HG03457 (cell line): ENCODE results near the gene GCH1.
A peak's percentile ranks its signal among the peaks of the same experiment; 100 is the strongest.
"Not testable (repeated sequence)": the region's sequence is repeated elsewhere in the genome, so short reads cannot be mapped to it uniquely, and the experiment has no call there.

ENCODE experiments used
- ATAC-seq: cut with Tn5 transposase; IDR thresholded peaks from one replicate; pipeline ENCODE4 v1.9.1; 2021; ENCODE audit warnings: moderate number of reproducible peaks; ENCODE audit not compliant: unreplicated experiment

The GCH1 gene

DNA sequence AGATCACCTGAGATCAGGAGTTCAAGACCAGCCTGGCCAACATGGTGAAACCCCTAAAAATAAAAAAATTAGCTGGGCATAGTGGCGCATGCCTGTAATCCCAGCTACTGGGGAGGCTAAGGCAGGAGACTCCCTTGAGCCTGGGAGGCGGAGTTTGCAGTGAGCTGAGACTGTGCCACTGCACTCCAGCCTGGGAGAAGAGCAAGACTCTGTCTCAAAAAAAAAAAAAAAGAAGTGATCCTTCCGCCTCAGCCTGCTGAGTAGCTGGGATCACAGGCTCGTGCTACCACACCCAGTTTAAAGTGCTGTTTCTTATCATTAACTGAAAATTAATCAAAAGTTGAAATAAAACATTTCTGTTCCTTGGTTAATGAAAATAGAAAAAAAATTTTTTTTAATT lies 6.3 kb upstream of the GCH1 start:
- ATAC-seq, result not testable (repeated sequence)

DNA sequence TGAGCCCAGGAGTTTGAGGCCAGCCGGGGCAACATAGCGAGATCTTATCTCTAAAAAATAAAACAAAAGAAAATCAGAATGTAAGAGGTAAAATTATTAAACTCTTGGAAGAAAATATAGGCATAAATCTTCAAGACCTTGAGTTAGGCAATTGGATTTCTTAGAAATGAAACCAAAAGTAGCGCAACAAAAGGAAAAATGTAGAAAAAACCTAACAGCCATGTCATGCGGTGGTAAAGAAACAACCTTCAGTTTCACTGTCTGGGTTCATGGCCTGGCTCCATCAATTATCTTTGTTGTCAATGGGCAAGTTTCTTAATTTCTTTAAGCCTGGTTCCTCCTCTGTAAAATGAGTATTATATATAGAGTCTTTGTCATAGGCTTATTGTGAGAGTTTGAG lies 5.6 kb upstream of the GCH1 start:
- ATAC-seq, result no peak

DNA sequence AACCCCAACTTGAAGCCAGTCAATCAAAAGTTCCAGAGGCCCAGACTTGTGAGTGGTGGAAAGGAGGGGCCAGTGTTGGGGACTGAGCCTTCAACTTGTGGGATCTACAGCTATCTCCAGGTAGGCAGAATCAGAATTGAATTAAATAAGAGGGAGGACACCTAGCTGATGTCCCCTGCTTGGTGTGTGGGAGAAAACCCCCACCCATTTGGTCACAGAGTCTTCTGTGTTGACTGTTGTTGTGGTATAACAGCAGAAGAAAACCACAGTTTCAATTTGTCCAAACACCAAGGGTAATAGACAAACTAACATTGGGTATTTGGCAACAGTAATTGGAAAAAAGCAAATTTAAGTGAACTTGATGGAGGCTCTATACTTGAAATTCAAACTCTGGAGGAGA lies 3.4 kb upstream of the GCH1 start:
- ATAC-seq, result no peak

DNA sequence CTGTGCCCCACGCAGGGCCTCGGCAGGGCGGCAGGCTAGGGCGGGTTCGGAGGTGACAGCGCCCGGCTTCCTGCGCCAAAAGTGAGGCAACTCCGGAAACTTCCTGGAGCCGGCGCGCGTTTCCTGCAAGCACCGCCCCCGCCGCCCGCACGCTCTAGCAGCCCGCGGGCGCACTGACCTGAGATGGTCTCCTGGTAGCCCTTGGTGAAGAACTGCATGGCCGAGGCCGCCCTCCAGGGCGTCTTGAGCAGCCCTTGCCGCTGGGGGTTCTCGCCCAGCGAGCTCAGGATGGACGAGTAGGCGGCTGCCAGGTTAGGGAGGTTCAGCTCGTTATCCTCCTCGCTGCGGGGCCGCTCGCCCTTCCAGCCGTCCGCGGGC lies 494 bp downstream of the GCH1 start:
- peak; percentile 35 for ATAC-seq

DNA sequence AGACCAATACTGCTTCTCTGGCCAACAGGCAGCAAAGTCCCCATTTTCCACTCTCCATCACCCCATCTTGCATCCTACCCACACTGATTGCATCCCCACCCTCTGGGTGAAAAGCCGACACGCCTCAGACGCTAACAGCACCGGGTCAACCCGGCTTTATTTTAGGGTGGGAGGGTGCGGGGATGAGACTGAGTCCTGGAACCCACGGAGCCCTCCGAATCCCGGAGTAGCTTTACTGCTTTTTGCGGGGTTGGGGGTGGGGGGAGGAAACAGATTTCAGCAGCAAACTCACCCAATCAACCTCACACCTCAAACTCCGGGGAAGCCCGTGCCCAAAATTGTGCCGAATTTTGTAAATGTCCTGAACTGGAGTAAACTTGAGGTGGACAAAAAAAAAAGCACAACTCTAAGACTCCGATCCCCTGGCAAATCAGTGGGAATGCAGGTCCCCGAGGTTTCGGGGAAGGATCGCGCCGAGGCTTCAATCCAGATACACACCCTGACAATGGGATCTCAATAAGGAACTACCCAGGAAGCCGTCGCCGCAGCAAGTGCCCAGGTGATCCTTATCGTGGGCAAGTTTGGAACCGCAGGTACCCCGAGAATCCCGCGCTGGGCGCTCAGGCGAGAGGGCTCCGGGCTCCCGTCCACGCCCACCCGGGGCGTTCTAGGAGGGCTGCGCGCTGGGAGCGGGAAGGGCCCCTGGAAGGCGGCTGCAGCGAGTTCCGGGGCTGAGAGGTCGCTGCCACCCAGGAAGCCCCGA lies 1.1 kb downstream of the GCH1 start:
- ATAC-seq, result peak; percentile 15

DNA sequence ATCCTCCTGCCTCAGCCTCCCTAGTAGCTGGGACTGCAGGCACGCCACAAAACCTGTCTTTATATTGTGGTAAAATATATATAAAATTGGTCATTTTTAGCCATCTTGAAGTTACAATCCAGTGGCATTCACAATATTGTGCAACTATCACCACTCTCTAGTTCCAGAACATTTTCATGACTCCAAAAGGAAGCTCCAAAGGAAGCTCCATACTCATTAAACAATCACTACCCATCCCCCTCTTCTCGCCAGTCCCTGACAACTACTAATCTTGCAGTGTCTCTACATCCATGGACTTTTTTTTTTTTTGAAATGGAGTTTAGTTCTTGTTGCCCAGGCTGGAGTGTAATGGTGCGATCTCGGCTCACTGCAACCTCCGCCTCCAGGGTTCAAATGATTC lies 3.1 kb downstream of the GCH1 start:
- no peak for ATAC-seq

DNA sequence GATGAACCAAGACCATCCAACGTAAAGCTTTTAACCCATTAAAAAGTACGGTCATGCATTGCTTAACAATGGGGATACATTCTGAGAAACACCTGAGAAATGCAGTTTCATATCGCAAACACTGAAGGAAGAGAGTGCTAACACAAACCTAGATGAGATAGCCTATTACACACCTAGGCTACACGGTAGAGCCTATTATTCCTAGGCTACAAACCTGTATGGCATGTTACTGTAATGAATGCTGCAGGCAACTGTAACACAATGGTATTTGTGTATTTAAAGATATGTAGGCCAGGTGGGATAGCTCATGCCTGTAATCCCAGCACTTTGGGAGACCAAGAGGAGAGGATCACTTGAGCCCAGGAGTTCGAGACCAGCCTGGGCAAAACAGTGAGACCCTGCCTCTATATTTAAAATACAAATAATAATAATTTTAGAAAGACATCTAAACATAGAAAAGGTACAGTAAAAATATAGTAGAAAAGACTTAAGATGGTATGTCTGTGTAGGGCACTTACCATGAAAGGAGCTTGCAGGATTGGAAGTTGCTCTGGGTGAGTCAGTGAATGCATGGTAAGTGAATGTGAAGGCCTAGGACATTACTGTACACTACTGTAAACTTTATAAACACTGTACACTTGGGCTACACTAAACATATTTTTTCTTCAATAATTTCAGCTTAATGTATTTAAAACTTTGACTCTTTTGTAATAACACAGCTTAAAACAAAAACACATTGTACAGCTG lies 4.6 kb downstream of the GCH1 start:
- ATAC-seq, result not testable (repeated sequence)

DNA sequence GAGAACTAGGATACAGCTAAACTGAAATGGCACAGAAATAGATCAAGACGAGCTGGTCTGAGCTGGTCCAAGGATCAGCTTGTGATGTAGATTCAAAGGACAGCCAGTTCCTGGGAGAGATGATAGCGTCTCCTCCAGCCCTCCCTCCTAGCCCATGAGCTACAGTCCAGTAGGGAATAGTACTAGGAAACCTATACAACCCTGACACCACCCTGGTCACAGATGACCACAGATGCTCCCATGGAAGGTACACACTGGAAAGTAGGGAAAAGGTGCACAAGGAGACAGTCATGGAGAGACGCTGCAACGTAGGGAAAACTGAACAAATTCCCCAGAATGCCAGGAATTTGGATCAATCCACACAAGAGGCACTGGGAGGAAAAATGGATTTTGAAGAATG lies 6.9 kb downstream of the GCH1 start:
- ATAC-seq, result no peak

DNA sequence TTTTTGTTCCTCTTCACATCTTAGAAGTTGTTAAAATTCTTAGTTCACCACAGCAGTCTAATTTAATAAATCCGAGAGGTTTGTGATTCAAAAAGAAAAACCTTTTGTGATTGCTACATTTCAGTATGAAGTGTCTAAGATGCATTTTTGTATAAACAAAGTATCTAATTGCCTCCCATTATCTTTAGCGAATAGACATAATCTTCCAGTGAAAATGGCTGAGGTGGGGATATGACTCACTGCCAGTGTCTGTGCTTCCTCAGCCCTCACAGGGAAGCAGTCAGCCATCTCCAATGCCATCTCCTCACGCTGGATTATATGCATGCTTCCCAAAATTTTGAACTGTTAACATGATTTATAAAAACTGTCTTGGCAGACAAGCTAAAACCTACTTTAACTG lies 7.6 kb downstream of the GCH1 start:
- ATAC-seq, result no peak

DNA sequence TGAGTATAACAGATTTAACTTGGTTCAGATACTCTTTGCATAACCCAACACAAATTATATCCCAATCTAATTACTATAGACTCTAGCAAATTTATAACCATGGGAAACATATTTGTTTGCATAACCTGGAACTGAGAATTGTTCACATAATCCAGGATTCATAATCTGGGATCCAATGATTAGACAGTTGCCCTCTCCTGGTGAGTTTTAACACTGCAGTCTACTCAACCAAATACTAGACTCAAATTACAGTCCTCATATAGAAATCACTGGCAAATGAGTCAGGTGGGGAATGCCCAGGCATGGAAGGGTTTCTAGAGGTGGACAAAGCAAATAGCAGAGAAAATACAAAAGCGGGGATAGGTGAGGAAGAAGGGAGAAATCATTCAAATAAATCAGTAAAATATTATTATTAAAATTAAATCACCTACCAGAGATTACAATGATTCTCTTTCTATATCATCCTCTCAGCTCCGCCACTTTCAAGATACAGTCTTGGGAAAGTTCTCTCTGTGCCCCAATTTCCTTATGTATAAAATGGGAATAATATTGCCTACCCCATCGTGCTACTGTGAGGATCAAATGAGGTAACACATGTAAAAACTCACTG lies 9.4 kb downstream of the GCH1 start:
- no peak for ATAC-seq

DNA sequence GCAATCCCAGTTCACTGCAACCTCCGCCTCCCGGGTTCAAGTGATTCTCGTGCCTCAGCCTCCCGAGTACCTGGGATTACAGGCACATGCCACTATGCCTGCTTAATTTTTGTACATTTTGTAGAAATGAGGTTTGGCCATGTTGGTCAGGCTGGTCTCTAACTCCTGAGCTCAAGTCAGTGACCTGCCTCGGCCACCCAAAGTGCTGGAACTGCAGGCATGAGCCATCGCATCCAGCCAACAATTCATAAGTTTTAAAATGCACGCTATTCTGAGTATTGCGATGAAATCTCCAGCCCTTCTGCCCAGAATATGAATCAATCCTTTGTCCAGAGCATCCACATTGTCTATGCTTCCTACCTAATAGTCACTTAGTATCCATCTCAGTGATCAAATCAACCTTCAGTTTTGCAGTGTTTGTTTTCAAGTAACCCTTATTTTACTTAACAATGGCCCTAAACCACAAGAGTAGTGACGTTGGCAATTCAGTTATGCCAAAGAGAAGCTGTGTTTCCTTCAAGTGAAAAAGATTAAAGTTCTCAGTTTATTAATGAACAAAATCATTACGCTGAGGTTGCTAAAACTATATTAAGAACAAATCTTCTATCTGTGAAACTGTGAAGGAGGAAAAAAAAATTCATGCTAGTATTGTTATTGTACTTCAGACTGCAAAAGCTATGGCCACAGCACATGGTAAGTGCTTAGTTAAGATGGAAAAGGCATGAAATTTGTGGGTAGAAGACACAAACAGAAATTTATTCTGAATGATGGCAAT lies 11.0 kb downstream of the GCH1 start:
- ATAC-seq, result no peak

DNA sequence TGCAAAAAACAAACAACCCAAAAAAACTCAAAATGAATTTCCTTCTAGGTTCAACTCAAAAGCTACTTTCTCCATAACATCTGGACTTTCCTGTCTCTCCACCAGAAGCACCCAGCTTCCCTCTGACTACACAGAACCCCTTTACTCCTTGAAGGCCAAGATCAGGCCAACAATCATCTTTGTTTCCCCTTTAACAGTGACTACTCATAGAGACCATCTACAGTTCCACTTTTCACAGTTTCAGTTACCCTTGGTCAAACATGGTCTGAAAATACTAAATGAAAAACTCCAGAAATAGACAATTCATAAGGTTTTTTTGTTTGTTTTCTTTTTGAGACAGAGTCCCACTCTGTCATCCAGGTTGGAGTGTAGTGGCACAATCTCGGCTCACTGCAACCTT lies 11.8 kb downstream of the GCH1 start:
- peak; percentile 52 for ATAC-seq

DNA sequence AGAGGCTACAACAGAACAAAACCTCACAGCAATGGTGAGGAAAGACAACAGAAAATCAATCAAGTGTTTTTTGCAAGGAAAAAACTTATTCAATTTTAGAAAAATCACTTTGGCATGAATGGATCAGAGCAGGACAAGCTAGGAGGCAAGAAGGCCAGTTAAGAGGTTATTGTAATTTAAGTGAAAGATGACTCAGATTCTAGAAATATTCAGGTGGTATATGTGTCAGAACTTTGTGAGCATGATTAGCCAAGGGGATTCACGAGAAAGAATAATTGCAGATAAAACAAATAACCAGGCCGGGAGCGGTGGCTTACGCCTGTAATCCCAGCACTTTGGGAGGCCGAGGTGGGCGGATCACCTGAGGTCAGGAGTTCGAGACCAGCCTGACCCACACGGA lies 12.7 kb downstream of the GCH1 start:
- ATAC-seq, result no peak

DNA sequence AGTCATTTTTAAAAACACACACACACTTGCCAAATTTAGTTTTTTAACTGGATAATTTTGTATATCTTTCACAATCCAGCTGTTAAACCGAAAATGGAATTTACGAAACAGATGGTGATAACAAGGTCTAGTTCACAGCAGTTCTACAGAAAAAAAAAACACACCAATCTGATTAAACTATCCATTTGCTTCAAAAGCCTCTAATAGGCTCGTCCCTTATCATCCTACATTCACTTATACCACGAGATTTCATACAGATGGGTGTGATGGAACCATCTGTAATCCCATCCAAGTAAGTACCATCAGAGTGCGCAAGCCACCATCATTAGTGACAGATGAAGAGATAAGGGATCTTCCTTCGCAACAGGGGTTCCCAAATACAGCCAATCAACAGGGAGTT lies 20.1 kb downstream of the GCH1 start:
- no peak for ATAC-seq

DNA sequence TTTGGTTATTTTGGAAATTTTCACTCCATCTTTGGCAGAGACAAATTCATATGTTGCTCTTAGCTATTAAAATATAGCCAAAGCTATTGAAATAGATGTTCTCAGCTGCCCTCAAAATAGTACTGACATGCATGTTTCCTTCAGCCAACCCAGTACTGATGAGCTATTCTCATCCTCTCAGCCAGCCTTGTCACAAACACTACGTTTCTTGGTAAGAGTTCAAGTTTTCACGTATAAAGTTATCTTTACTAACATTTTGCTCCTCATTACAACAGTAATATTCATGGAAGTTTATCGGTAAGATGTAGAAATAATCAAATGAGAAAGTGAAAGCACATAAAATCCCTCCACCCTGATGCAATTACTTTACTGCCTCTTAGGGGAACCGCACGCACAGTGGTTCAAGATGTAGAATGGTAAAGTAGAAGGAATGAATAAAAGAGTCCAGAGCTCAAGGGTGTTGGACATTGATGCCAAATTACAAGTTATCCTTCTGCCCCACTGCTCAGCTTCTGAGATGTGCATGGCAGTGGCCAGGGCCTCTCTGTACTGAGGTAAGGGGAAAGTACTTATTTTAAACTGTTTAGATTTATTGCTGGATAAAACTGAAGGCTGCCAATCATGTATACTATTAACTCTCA lies 20.7 kb downstream of the GCH1 start:
- no peak for ATAC-seq

DNA sequence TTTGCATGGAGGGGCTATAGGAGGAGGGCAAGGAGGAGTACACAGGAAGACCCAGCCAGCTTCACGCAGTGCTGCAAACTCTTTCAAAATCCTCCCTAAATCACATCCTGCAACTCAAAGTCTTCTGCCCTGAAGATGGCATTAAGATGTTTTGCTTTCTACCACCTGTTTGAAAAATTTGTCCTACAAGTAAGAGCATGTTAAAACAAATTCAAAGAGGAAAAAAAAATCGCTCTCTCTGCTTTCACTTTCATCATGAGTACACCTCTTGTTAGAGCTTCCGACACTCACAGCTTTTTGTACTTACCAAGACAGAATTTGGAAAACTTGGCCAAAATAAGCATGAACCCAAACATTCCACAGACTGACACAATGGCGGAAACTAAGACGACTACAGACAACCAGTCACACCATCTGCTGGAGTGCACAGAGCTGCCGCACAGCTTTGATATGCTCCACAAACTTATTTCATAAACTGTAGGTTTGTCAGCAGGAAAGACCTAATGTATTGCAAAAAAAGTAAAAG lies 21.3 kb downstream of the GCH1 start:
- no peak for ATAC-seq

DNA sequence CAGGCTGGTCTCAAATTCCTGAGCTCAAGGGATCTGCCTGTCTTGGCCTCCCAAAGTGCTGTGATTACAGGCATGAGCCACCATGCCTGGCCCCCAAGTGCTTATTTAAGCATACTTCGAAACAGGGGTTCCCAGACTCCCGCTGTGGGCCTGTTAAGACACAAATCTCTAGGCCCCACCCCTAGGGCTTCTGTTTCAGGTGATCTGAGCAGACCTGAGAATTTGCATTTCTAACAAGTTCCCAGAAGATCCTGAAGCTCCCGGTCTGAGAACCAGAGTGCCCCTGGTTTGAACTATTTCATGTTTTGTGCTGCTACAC lies 25.0 kb downstream of the GCH1 start:
- ATAC-seq, result no peak

DNA sequence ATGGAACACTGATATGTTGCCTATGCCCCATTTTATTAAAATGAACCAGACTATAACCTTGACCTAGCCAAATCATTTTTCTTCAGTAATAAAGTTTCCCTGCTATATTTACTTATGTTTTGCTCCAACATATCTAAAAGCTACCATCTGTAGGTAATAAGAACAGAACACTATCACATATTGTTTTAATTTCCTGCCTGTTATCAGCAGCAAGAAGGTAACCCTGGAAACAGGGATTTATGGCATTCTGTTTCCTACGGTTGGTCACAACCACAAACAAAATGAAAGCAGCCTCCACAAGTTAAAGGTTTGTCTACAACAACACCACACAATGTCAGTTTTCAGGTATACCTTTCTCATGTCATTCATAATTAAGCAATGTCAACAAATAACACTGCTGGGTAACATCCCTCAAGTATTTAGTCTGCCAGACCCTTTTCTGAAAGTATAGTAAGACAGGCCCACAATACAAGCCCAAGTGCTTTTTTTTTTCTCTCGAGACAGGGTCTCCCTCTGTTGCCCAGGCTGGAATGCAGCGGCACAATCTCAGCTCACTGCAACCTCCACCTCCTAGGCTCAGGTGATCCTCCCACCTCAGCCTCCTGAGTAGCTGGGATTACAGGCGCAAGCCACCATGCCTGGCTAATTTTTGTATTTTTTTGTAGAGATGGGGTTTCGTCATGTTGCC lies 25.5 kb downstream of the GCH1 start:
- ATAC-seq, result no peak

DNA sequence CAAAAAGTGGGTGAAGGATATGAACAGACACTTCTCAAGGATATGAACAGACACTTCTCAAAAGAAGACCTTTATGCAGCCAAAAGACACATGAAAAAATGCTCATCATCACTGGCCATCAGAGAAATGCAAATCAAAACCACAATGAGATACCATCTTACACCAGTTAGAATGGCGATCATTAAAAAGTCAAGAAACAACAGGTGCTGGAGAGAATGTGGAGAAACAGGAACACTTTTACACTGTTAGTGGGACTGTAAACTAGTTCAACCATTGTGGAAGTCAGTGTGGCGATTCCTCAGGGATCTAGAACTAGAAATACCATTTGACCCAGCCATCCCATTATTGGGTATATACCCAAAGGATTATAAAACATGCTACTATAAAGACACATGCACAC lies 27.0 kb downstream of the GCH1 start:
- ATAC-seq, result not testable (repeated sequence)
